Hindlimb muscle (tissue), 1 donor: ENCODE measurements around the gene CEP68. TPM values are rescaled to one million over a fixed set of nuclear protein-coding genes. Genes with fewer than 3 reads are reported as not detected.
A peak's percentile ranks its signal among the peaks of the same experiment; 100 is the strongest.
"Not testable (repeated sequence)": the region's sequence is repeated elsewhere in the genome, so short reads cannot be mapped to it uniquely, and the experiment has no call there.

Experiments
- DNase-seq: peaks from one replicate; pipeline ENCODE4 v3.0.0-alpha.2; 2013
- polyA plus RNA-seq: library from polyadenylated mRNA; unstranded; fragments of 120-200 nt; gene quantifications from one replicate; pipeline ENCODE4 v1.2.1, GENCODE V29; 2013; ENCODE audit not compliant: insufficient read length

Gene CEP68
- polyA plus RNA-seq, 1 donor, result 32.4 TPM

- DNase-seq, result no peak
Measured at GRCh38 chr2:65032019-65032975, 23.9 kb upstream of the CEP68 start.

GRCh38 chr2:65033178-65033577 lies 23.0 kb upstream of the CEP68 start:
- DNase-seq, result no peak

- not testable (repeated sequence) for DNase-seq
Measured at GRCh38 chr2:65033667-65034066, 22.5 kb upstream of the CEP68 start.

- no peak for DNase-seq
Measured at GRCh38 chr2:65035351-65035943, 20.8 kb upstream of the CEP68 start.

GRCh38 chr2:65037178-65037577 lies 19.0 kb upstream of the CEP68 start:
- no peak for DNase-seq

- no peak for DNase-seq
Measured at GRCh38 chr2:65039640-65040039, 16.6 kb upstream of the CEP68 start.

- DNase-seq, result peak; percentile 82
Measured at GRCh38 chr2:65040400-65041261, 15.6 kb upstream of the CEP68 start.

- DNase-seq, result no peak
Measured at GRCh38 chr2:65043001-65043400, 13.2 kb upstream of the CEP68 start.

GRCh38 chr2:65044097-65044735 lies 12.0 kb upstream of the CEP68 start:
- no peak for DNase-seq

- no peak for DNase-seq
Measured at GRCh38 chr2:65045651-65046050, 10.6 kb upstream of the CEP68 start.

GRCh38 chr2:65046633-65047407 lies 9.4 kb upstream of the CEP68 start:
- no peak for DNase-seq

- no peak for DNase-seq
Measured at GRCh38 chr2:65049010-65049639, 7.1 kb upstream of the CEP68 start.

- no peak for DNase-seq
Measured at GRCh38 chr2:65050931-65051330, 5.3 kb upstream of the CEP68 start.

- no peak for DNase-seq
Measured at GRCh38 chr2:65053199-65053598, 3.0 kb upstream of the CEP68 start.

- no peak for DNase-seq
Measured at GRCh38 chr2:65054749-65055421, 1.3 kb upstream of the CEP68 start.

GRCh38 chr2:65055422-65056214 lies 598 bp upstream of the CEP68 start:
- peak; percentile 44 for DNase-seq

- DNase-seq, result no peak
Measured at GRCh38 chr2:65057054-65057375, 799 bp downstream of the CEP68 start.

- no peak for DNase-seq
Measured at GRCh38 chr2:65057391-65058052, 1.3 kb downstream of the CEP68 start.

- no peak for DNase-seq
Measured at GRCh38 chr2:65059071-65059470, 2.9 kb downstream of the CEP68 start.
